SK-N-SH (cell line): Measurements from ENCODE around the gene HS3ST4. TPM values are rescaled to one million over a fixed set of nuclear protein-coding genes. Genes with fewer than 3 reads are reported as not detected.

Experiments
- CTCF ChIA-PET: fragments of 300-600, 350-600 bp; formaldehyde crosslinking; extraction: SDS; loops from one replicate; lab custom pipeline; 2021; lab: Yijun Ruan, JAX
- POLR2A ChIA-PET: fragments of 350-600 bp; sonication (Branson Sonifier 250); formaldehyde crosslinking; extraction: SDS; loops from one replicate; lab custom pipeline; 2020; ENCODE audit warnings: antibody characterized with exemption, inconsistent platforms; lab: Yijun Ruan, JAX
- DNase-seq: peaks from one replicate; pipeline ENCODE4 v3.0.0; 2012
- H2AFZ ChIP-seq: fragments of 200-600 bp; sonication (generic); 2 replicates; pipeline ENCODE4 v1.8.1; 2016; ENCODE audit warnings: antibody characterized with exemption, mild to moderate bottlenecking, low read depth
- H3F3A ChIP-seq: fragments of 200-600 bp; sonication (generic); replicated peaks from 2 replicates; pipeline ENCODE3; 2016; ENCODE audit warnings: antibody characterized with exemption, mild to moderate bottlenecking; ENCODE audit not compliant: insufficient read depth
- H3K27ac ChIP-seq, 2 experiments: fragments of 200-500 bp in 1 of 2; fragments of 200-600 bp in 1 of 2; sonication (Bioruptor generic) in 1 of 2; sonication (generic), shearing (Covaris generic) in 1 of 2; 2 replicates each; pipeline versions ENCODE4 v1.5.1 to v1.6.1; 2014 to 2016; ENCODE audit warnings: low read depth in 2 of 2, inconsistent platforms in 1 of 2, low read length in 1 of 2, mild to moderate bottlenecking in 1 of 2, mixed read lengths in 1 of 2
- H3K27me3 ChIP-seq: fragments of 200-600 bp; sonication (generic), shearing (Covaris generic); 2 replicates; pipeline ENCODE4 v1.6.1; 2016; ENCODE audit warnings: mixed run types; ENCODE audit not compliant: insufficient read depth
- H3K36me3 ChIP-seq, 2 experiments: fragments of 200-500 bp in 1 of 2; fragments of 200-600 bp in 1 of 2; sonication (Bioruptor generic) in 1 of 2; sonication (generic) in 1 of 2; replicated peaks in 1 of 2; 2 replicates each; pipeline versions ENCODE3 to v1.5.1; 2014 to 2016; ENCODE audit warnings: low read length in 1 of 2, mild to moderate bottlenecking in 1 of 2; ENCODE audit not compliant: insufficient read depth in 2 of 2, control insufficient read depth in 1 of 2
- H3K4me1 ChIP-seq, 2 experiments: fragments of 200-500 bp in 1 of 2; fragments of 200-600 bp in 1 of 2; sonication (Bioruptor generic) in 1 of 2; sonication (generic), shearing (Covaris generic) in 1 of 2; 2 replicates each; pipeline versions ENCODE4 v1.5.1 to v1.6.1; 2014 to 2016; ENCODE audit warnings: low read depth in 1 of 2, low read length in 1 of 2, mixed run types in 1 of 2; ENCODE audit not compliant: insufficient read depth in 2 of 2, control insufficient read depth in 1 of 2
- H3K4me2 ChIP-seq: fragments of 200-600 bp; sonication (generic), shearing (Covaris generic); 2 replicates; pipeline ENCODE4 v1.6.1; 2017; ENCODE audit warnings: mixed run types
- H3K4me3 ChIP-seq, 2 experiments: fragments of 200-500 bp in 1 of 2; fragments of 200-600 bp in 1 of 2; sonication (Bioruptor generic) in 1 of 2; sonication (generic), shearing (Covaris generic) in 1 of 2; 2 replicates each; pipeline versions ENCODE4 v1.5.1 to v1.8.1; 2014 to 2016; ENCODE audit warnings: low read depth in 2 of 2, inconsistent platforms in 1 of 2, low read length in 1 of 2, mild to moderate bottlenecking in 1 of 2, mixed read lengths in 1 of 2, moderate library complexity in 1 of 2
- H3K79me2 ChIP-seq: fragments of 200-600 bp; sonication (generic); 2 replicates; pipeline ENCODE4 v1.8.1; 2017; ENCODE audit warnings: mild to moderate bottlenecking; ENCODE audit not compliant: insufficient read depth
- H3K9ac ChIP-seq: fragments of 200-600 bp; sonication (generic); 2 replicates; pipeline ENCODE4 v1.6.1; 2017; ENCODE audit warnings: mixed run types
- H3K9me2 ChIP-seq: fragments of 200-600 bp; sonication (generic); 2 replicates; pipeline ENCODE4 v1.6.1; 2017; ENCODE audit warnings: mixed run types
- H3K9me3 ChIP-seq: fragments of 200-600 bp; sonication (generic); 2 replicates; pipeline ENCODE4 v1.6.1; 2017; ENCODE audit warnings: mixed run types, mild to moderate bottlenecking, moderate library complexity
- H4K20me1 ChIP-seq: fragments of 200-600 bp; sonication (generic); 2 replicates; pipeline ENCODE4 v1.6.1; 2017; ENCODE audit warnings: mild to moderate bottlenecking, mixed run types; ENCODE audit not compliant: insufficient read depth
- CHD2 ChIP-seq: fragments of 150-350 bp; IDR thresholded peaks from 2 replicates; pipeline ENCODE4 v1.6.1; 2018; ENCODE audit warnings: low read length; ENCODE audit not compliant: partially characterized antibody
- ELF1 ChIP-seq: IDR thresholded peaks from 2 replicates; pipeline ENCODE4 v1.4.0; 2012
- EP300 ChIP-seq, 2 experiments: IDR thresholded peaks; 2 replicates each; pipeline versions ENCODE4 v1.4.0 to v1.6.1; 2012; ENCODE audit warnings: borderline replicate concordance in 1 of 2, low read depth in 1 of 2, low read length in 1 of 2
- FOSL2 ChIP-seq: IDR thresholded peaks from 2 replicates; pipeline ENCODE4 v1.4.0; 2012; ENCODE audit warnings: low read depth, mild to moderate bottlenecking, moderate library complexity, borderline replicate concordance
- FOXM1 ChIP-seq: IDR thresholded peaks from 2 replicates; pipeline ENCODE4 v1.4.0; 2012; ENCODE audit warnings: low read depth, mild to moderate bottlenecking
- GABPA ChIP-seq: IDR thresholded peaks from 2 replicates; pipeline ENCODE4 v1.4.0; 2012; ENCODE audit warnings: low read depth, mild to moderate bottlenecking
- MEF2A ChIP-seq: IDR thresholded peaks from 2 replicates; pipeline ENCODE4 v1.4.0; 2012; ENCODE audit warnings: low read depth, borderline replicate concordance
- MXI1 ChIP-seq: IDR thresholded peaks from 2 replicates; pipeline ENCODE4 v1.6.1; 2012; ENCODE audit warnings: mild to moderate bottlenecking, low read depth, low read length, improper control_type of control experiment
- NRF1 ChIP-seq: IDR thresholded peaks from 2 replicates; pipeline ENCODE4 v1.6.1; 2012; ENCODE audit warnings: low read depth, mild to moderate bottlenecking, low read length
- RXRA ChIP-seq: IDR thresholded peaks from 2 replicates; pipeline ENCODE4 v1.4.0; 2012; ENCODE audit warnings: low read depth, mild to moderate bottlenecking, borderline replicate concordance
- SIN3A ChIP-seq: IDR thresholded peaks from 2 replicates; pipeline ENCODE4 v1.6.1; 2012; ENCODE audit warnings: low read depth, mild to moderate bottlenecking, low read length, moderate library complexity, borderline replicate concordance
- SMC3 ChIP-seq: IDR thresholded peaks from 2 replicates; pipeline ENCODE4 v1.6.1; 2012; ENCODE audit warnings: low read depth, low read length, improper control_type of control experiment
- TAF1 ChIP-seq: IDR thresholded peaks from 2 replicates; pipeline ENCODE4 v1.6.1; 2012; ENCODE audit warnings: low read depth, mild to moderate bottlenecking, low read length, moderate library complexity, borderline replicate concordance
- TCF12 ChIP-seq: IDR thresholded peaks from 2 replicates; pipeline ENCODE4 v1.4.0; 2012
- YY1 ChIP-seq: IDR thresholded peaks from 2 replicates; pipeline ENCODE4 v1.4.0; 2012; ENCODE audit warnings: low read depth, mild to moderate bottlenecking
- WGBS: methylation state at CpG from one replicate; pipeline ENCODE4 v1.1.6; 2017; ENCODE audit warnings: low lambda C conversion rate; 5-methylcytosine and 5-hydroxymethylcytosine counted together
- polyA plus RNA-seq, 3 experiments: library from polyadenylated mRNA; depleted of rRNA; stranded (reverse); fragments of >200 nt; gene quantifications; 2 replicates each; pipeline ENCODE4 v1.2.3, GENCODE V29; 2012
- TF ChIP-seq, protein P1 (sequence below): IDR thresholded peaks from 2 replicates; pipeline ENCODE4 v1.4.0; 2012; ENCODE audit warnings: low read depth
- TF ChIP-seq, protein P2 (sequence below): IDR thresholded peaks from 2 replicates; pipeline ENCODE4 v1.6.1; 2012; ENCODE audit warnings: mild to moderate bottlenecking, low read depth, low read length, moderate library complexity
- TF ChIP-seq, protein P3 (sequence below): IDR thresholded peaks from 2 replicates; pipeline ENCODE4; 2012
- TF ChIP-seq, protein P4 (sequence below): fragments of 150-350 bp; IDR thresholded peaks from 2 replicates; pipeline ENCODE4 v1.6.1; 2016; ENCODE audit warnings: mild to moderate bottlenecking, low read depth, low read length
- TF ChIP-seq, protein P5 (sequence below): IDR thresholded peaks from 2 replicates; pipeline ENCODE4 v1.4.0; 2012; ENCODE audit warnings: low read depth, borderline replicate concordance

HS3ST4 gene
- polyA plus RNA-seq, 1 of the 3 experiments (the other 2 are of a cell fraction): not detected

DNA sequence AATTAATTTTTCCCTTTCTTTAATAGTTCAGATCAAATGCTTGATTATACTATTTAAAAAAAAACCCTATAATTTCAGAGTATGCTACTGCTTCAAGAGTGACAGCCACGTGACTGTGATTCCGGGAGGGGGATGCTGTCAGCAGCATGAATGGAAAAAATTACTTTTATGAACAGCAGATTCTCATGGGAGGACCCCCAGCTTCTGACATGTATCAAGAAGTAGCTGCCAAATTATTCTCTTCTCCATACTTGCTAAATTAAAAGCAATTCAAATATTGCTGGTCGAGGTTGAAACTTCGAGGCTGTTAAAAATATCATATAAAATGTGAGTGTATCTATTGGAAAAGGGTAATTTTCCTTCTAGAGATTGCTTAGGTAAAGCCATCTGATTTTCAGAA lies 95.0 kb downstream of the HS3ST4 start:
- Histone ChIP-seq H3K9ac (no peak overlapping the region), H3K4me3 (no peak overlapping the region), H3K27ac (no peak overlapping the region), H3K27me3 (no peaks in the 10 kb centered on the region), H3K36me3 (no peaks in the 10 kb centered on the region), H3K9me2 (no peaks in the 10 kb centered on the region), H2AFZ (no peak overlapping the region), H3K9me3 (no peaks in the 10 kb centered on the region), H4K20me1 (no peaks in the 10 kb centered on the region), H3K4me1 (no peaks in the 10 kb centered on the region; a peak in 1 of 4 replicates), H3K79me2 (no peaks in the 10 kb centered on the region), H3F3A (no peaks in the 10 kb centered on the region), H3K4me2 (no peak overlapping the region)
- ChIA-PET POLR2A (no interaction called here), CTCF (no interaction called here)
- WGBS: 0% methylated on average over 4 of the region's 4 CpGs
- no peak for DNase-seq
- TF ChIP-seq GABPA (no peak), EP300 (IDR thresholded peaks at IDR 0.05; ENCODE audit: borderline replicate concordance in 1 of 2, low read depth in 1 of 2, low read length in 1 of 2) (no peak), RXRA (no peak)
- TF ChIP-seq, protein P1, sequence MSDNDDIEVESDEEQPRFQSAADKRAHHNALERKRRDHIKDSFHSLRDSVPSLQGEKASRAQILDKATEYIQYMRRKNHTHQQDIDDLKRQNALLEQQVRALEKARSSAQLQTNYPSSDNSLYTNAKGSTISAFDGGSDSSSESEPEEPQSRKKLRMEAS: no peak

DNA sequence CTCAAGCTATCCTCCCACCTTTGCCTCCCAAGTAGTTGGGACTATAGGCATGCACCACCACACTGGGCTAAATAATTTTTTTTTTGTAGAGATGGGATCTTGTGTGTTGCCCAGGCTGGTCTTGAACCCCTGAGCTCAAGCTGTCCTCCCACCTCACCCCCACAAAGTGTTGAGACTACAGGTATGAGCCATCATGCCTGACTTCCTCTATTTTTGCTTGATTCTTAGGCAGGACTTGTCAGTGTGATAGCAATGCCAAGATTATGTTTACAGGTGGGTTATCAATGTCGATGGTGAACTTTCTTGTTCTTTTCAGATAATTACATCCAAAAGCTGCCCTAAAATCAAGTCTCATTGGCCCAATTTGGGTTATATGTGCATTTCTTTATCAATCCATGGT lies 96.9 kb downstream of the HS3ST4 start:
- no peaks in the 10 kb centered on the region for H3K4me1 ChIP-seq
- H3K9me3 ChIP-seq: no peaks in the 10 kb centered on the region
- ChIA-PET CTCF (no interaction called here), POLR2A (no interaction called here)
- no peak overlapping the region for H3K4me3 ChIP-seq
- WGBS: 0% methylated on average over 1 of the region's 1 CpG
- no peaks in the 10 kb centered on the region for H4K20me1 ChIP-seq
- no peaks in the 10 kb centered on the region for H3K9me2 ChIP-seq
- H3K27ac ChIP-seq: no peak overlapping the region
- no peak overlapping the region for H3K4me2 ChIP-seq
- no peak overlapping the region for H3K9ac ChIP-seq
- no peaks in the 10 kb centered on the region for H3K27me3 ChIP-seq
- no peak for DNase-seq
- H3F3A ChIP-seq: no peaks in the 10 kb centered on the region
- no peaks in the 10 kb centered on the region for H3K79me2 ChIP-seq
- no peaks in the 10 kb centered on the region for H3K36me3 ChIP-seq
- no peak overlapping the region for H2AFZ ChIP-seq
- TF ChIP-seq YY1: no peak
- TF ChIP-seq, protein P2, sequence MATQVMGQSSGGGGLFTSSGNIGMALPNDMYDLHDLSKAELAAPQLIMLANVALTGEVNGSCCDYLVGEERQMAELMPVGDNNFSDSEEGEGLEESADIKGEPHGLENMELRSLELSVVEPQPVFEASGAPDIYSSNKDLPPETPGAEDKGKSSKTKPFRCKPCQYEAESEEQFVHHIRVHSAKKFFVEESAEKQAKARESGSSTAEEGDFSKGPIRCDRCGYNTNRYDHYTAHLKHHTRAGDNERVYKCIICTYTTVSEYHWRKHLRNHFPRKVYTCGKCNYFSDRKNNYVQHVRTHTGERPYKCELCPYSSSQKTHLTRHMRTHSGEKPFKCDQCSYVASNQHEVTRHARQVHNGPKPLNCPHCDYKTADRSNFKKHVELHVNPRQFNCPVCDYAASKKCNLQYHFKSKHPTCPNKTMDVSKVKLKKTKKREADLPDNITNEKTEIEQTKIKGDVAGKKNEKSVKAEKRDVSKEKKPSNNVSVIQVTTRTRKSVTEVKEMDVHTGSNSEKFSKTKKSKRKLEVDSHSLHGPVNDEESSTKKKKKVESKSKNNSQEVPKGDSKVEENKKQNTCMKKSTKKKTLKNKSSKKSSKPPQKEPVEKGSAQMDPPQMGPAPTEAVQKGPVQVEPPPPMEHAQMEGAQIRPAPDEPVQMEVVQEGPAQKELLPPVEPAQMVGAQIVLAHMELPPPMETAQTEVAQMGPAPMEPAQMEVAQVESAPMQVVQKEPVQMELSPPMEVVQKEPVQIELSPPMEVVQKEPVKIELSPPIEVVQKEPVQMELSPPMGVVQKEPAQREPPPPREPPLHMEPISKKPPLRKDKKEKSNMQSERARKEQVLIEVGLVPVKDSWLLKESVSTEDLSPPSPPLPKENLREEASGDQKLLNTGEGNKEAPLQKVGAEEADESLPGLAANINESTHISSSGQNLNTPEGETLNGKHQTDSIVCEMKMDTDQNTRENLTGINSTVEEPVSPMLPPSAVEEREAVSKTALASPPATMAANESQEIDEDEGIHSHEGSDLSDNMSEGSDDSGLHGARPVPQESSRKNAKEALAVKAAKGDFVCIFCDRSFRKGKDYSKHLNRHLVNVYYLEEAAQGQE: no peak
- no peak for TF ChIP-seq FOXM1
- no peak for TF ChIP-seq CHD2
- TF ChIP-seq, protein P3, sequence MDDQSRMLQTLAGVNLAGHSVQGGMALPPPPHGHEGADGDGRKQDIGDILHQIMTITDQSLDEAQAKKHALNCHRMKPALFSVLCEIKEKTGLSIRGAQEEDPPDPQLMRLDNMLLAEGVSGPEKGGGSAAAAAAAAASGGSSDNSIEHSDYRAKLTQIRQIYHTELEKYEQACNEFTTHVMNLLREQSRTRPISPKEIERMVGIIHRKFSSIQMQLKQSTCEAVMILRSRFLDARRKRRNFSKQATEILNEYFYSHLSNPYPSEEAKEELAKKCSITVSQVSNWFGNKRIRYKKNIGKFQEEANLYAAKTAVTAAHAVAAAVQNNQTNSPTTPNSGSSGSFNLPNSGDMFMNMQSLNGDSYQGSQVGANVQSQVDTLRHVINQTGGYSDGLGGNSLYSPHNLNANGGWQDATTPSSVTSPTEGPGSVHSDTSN: no peak
- no peak for TF ChIP-seq SMC3
- no peak for TF ChIP-seq MXI1
- TF ChIP-seq, protein P4, sequence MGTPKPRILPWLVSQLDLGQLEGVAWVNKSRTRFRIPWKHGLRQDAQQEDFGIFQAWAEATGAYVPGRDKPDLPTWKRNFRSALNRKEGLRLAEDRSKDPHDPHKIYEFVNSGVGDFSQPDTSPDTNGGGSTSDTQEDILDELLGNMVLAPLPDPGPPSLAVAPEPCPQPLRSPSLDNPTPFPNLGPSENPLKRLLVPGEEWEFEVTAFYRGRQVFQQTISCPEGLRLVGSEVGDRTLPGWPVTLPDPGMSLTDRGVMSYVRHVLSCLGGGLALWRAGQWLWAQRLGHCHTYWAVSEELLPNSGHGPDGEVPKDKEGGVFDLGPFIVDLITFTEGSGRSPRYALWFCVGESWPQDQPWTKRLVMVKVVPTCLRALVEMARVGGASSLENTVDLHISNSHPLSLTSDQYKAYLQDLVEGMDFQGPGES: no peak
- TF ChIP-seq, protein P5, sequence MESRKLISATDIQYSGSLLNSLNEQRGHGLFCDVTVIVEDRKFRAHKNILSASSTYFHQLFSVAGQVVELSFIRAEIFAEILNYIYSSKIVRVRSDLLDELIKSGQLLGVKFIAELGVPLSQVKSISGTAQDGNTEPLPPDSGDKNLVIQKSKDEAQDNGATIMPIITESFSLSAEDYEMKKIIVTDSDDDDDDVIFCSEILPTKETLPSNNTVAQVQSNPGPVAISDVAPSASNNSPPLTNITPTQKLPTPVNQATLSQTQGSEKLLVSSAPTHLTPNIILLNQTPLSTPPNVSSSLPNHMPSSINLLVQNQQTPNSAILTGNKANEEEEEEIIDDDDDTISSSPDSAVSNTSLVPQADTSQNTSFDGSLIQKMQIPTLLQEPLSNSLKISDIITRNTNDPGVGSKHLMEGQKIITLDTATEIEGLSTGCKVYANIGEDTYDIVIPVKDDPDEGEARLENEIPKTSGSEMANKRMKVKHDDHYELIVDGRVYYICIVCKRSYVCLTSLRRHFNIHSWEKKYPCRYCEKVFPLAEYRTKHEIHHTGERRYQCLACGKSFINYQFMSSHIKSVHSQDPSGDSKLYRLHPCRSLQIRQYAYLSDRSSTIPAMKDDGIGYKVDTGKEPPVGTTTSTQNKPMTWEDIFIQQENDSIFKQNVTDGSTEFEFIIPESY: no peak
- no peak for TF ChIP-seq FOSL2
- TF ChIP-seq MEF2A: no peak
- no peak for TF ChIP-seq TAF1
- TF ChIP-seq ELF1: no peak
- TF ChIP-seq, protein P1: no peak
- TF ChIP-seq SIN3A: no peak
- no peak for TF ChIP-seq TCF12
- no peak for TF ChIP-seq NRF1
